Middle frontal gyrus (tissue), 1 donor: ENCODE results near the gene LAP3.
"Not testable (repeated sequence)": the region's sequence is repeated elsewhere in the genome, so short reads cannot be mapped to it uniquely, and the experiment has no call there.

Experiments
- DNase-seq: peaks from one replicate; pipeline ENCODE4 v3.0.0-alpha.2; 2015; ENCODE audit warnings: low spot score; ENCODE audit errors: extremely low spot score

Gene LAP3

DNA sequence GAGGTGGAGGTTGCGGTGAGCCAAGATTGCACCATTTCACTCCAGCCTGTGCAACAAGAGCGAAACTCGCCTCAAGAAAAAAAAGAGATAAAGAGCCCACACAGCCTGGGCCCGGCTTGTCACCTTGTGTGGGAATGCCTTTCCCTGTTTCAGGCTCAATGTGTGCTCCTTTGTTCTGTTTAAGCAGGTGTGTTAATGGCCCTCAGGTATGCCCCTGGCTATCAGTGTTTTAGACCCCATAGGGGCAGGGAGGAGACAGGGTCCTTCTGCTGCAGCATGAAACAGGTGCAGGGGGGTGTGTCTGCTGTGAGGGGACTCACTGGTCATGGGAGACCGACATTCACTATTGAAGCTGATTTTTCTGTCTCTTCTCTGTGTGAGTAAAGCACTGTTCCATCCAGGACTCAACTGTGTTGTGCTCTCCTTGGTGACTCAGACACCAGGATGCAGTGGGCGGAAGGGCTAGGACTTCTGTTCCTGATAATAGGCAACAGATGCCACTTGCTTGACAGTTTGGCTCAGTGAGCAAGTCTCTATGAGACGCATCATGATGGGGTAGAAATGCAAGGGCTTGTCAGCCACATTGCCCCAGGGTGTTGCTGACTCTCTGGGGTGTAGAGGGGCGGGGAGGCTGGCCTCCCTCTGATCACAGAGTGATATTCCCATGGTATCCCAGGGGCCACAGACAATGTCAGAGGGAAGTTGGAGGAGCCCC, 15.6 kb upstream of the LAP3 start:
- no peak for DNase-seq

DNA sequence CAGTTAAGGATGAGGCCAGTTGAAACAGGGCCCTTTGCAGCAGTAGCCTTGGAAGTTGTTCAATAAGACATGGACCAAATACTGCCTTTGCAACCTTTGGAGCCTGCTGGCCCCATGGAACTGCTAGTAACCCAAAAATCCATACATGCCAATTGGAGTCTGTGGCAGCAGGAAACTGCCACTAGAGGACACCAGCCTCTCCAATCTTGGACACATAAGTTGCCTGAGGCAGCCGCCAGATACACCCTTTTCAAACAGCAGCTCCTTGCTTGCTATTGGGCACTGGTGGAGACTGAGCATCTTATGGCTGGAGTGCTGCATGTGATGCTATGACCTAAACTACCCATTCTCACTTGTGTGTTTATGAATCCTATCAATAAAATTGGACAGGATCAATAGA, 14.8 kb upstream of the LAP3 start:
- DNase-seq = no peak

DNA sequence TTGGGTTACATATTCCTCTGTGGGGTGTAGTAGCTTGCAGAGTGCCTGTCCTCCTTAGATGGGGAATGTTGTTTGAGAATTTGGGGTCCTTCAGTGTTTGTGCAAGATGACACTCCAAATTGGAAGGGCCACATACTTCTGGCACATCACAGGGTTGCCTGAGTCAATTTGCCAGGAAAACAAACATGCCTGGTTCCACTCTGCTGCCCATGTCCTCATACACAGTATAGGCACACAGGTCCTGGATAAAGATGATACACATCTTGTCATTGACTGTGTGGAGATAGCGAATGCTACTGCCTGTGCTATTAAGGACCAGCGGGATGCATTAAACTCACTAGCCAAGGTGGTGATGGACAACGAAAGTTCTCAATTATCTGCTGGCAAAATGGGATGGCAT, 11.2 kb upstream of the LAP3 start:
- no peak for DNase-seq

DNA sequence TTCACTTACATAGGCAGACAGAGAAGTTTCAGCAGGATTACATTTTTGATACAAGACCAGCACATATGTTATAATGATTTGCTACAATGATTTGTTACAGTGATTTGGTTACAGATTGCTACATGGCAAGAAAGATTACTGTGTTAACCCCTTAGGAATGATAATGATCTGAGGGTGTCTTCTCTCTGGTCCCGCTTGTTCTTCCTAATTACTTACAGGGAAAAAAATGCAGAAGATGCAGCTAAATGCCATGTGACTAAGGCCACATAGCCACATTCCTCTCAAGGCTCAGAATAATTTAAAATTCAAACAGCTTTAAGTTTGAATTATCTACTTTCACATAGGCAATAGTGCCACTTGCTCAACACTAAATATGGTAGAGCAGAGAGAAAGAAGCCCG, 9.7 kb upstream of the LAP3 start:
- DNase-seq = no peak

DNA sequence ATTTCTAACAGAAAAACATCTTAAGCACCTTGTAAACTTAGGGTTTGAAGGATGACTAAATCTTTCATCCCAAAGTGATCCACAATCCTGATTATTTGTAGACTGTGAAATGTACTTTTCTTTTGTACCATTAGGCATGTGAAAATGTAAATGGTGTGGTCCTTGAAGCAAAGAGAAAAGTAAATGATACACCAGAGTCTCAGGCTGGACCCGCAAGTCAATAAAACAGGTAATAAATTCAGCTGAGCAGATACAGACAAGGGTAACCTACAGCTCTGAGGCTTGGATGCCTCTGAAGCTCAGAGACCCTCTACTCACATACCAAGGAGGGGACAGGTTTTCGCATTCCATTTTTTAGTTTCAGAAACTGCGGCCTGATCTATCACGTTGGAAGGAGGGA, 2.8 kb upstream of the LAP3 start:
- no peak for DNase-seq

DNA sequence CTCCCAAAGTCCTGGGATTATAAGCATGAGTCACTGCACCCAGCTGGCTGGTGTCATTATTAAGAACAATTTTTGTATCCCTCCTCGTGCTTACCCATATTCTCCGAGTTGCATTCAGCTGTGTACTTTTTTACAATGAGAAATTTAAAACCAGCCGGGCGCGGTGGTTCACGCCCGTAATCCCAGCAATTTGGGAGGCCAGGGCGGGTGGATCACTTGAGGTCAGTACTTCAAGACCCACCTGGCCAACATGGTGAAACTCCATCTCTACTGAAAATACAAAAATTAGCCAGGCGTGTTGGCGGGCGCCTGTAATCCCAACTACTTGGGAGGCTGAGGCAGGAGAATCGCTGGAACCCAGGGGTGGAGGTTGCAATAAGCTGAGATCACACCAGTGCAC, 1.8 kb upstream of the LAP3 start:
- not testable (repeated sequence) for DNase-seq

DNA sequence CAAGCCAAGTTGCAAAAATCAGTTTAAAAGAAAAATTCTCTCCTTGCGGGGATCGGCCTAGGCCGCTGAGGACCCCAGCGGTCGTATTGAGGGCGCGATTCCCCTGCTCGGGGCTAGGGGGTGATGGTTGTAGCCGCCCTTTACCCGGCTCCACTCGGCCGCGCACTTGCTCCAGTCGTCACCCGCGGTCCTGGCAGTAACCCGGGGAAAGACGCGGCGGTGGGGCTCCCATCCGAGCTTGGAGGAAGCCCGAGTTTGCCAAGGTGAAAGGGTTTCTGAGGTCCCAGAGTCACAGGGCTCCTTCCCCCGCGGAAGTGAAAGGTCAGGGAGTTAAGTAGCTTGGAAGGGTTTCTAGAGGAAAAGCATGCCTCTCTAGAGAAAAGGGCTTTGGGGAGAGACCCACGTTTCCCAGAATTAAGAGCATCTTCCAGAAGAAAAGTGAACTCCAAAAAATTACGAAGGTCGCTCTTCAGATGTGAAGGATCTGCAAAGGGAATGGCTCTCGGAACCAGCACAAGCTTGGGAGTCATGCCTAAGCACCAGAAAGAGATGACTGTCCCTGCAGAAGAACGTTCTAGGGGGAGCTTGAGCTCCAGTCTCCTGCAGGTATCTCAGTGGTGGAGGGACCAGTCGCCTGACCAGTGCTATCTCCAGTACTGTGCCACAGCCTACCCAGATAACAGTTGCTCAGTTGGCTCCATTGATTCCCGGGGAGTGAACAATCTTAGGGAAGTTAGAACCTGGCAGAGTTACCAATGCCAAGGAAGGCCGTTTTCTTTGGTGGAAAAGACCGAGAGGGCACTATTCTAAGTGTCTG, 875 bp downstream of the LAP3 start:
- no peak for DNase-seq

DNA sequence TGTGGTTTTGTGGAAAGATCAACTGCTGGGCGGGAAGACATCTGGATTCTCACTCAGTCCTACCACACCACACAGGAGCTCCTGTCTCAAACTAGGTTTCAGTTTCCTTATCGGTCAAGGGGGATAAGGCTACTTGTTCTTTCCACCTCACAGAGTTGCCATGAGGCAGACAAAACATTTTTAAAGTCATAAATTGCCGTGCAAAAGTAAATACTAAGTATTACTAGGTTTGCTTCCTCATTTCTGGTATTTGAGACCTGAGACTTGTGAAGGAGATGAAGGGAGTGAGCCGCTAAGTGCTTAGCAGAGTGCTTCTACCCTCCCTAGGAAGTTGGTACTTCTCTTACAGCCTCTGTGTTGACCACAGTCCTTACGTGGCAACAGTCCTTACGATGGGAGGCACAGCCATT, 1.5 kb downstream of the LAP3 start:
- no peak for DNase-seq

DNA sequence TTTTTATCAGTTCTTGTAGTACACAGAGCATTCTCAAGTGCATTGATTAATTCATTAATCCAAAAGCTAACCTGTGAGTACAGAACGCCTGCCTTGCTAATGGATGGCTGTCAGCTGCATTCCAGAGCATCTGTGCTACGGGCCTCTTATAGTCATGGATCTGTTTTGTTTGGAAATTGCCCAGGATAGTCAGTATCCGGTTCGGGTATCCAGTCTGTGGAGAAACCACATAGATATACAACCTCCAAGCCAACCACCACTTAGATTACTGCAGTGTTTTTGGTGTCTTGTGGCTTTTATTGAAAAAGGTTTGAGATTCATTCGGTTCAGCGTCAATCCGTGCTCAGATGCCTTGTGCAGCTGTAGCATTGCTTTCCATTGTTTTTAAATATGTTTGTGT, 4.0 kb downstream of the LAP3 start:
- DNase-seq = no peak

DNA sequence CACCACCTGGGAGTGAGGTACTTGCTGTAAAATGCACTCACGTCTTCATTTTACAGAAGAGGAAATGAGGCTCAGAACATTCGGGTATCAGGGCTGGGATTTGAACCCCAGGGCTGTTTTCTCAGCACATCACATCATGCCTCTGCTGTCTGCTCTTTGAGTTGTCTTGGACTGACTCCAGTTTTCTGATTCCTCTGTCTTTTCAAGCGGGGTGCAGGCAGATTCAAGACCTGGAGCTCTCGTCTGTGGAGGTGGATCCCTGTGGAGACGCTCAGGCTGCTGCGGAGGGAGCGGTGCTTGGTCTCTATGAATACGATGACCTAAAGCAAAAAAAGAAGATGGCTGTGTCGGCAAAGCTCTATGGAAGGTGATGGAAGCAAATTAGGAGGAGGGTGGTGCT, 6.3 kb downstream of the LAP3 start:
- DNase-seq = no peak

DNA sequence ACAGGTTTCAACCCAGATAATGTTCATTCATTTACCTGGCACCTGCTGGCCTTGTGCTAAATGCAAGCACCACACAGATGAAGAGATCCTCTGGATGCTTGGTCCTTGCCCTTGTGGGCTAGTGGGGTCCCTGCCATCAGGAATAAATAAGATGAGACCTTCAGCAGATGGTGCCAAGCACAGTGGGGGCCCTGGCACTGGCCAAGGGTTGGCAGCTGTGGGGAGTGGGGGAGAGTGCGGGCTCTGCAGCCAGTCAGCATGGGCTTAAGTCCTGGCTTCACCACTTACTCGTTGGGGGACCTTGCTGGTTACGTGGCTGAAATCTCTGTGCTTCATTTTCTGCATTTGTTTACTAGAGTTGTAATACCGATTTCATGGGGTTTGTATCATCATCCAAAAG, 6.9 kb downstream of the LAP3 start:
- no peak for DNase-seq

DNA sequence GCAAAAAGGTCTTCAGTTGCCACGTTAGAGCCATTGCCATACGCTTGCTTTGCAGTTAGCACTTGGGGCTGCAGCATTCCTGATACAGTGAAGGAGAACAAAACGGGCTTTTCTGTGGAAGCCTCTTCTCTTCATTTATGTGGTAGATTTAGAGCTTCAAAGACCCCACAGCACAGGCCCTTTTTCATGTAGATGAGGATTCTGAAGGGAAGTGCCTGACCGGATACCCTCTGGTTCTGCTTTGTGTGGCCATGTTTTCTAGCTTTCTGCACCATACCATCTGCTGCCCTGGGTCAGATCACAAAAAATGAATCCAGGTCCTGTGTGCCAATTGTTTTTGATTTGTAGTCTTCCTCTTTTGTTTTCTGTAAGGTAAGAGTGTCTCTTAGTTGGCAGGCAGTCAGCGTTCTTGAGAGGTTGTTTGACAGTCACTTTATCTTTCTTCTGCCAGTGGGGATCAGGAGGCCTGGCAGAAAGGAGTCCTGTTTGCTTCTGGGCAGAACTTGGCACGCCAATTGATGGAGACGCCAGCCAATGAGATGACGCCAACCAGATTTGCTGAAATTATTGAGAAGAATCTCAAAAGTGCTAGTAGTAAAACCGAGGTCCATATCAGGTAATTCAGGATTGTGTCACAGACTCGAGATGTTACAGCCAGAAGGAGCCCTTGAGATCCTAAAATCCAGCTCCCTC, 7.7 kb downstream of the LAP3 start:
- no peak for DNase-seq

DNA sequence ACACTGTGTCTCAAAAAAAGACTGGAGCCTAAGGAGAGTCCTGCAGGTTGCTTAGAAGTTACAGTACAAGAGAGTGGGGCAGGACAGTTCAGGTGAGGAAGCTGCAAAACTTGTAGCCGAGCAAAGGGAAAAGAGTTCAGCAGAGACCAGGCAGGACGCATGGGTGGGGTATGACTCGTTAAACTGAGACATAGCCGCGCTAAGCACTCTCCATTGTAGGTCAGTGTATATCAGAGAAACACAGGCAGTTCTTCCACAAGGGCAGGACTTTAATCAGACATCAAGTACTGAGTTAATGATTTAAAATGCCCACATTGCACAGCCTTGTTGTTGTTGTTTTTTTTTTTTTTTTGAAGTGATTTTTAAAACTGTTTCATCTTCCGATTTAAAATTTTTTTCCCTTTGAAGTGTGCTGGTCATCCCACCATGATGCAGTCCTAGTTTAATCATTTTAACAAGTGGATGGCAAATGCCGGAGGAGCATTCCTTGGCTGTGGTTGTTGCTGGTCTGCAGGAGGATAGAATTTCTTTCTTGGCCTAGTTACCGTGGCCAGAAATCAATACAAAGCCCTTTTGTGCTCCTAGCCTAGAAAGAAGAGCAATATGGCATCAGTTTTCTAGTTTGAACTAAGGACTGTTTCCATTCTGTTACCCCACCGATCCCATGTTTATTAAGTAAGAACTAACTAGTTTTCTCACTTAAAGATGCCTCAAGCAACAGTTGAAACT, 10.3 kb downstream of the LAP3 start:
- no peak for DNase-seq

DNA sequence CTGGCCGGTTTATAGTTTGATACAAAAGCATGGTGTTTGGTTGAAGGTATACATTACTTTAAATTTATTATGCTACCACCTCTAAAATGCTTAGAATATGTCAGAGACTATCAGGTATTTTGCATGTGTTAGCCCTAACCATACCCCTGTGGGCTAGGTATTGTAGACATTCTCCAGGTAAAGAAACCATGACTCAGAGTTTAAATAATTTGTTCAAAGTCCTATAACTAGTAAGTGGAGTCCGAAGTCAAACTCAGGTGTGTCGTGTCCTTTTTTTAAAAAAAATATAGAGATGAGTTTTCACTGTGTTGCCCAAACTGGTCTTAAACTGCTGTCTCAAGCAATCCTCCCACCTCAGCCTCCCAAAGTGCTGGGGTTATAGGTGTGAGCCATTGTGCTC, 12.4 kb downstream of the LAP3 start:
- DNase-seq = no peak

DNA sequence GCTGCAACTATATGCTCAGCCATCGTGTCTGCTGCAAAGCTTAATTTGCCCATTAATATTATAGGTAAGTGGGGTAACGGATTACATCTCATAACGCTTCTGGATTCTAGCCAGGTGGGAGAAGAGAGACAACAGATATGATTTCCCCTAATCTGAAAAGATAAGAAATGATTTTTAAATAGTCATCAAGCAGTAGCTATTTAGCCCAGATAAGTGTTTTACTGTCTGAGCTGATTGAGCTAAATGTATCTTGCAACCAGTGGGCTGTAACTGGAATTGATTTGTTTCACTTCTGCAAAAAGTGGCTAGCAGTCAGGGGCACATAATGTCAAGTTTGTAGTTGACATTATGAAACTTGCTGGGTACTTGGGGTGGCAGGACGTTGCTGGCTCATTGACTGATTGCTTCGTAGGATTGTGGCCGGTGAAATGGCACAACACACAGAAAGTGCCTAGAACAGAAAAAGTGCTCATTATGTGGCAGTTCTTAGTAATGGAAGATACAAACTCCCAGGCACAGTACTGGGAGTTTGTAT, 18.5 kb downstream of the LAP3 start:
- no peak for DNase-seq

DNA sequence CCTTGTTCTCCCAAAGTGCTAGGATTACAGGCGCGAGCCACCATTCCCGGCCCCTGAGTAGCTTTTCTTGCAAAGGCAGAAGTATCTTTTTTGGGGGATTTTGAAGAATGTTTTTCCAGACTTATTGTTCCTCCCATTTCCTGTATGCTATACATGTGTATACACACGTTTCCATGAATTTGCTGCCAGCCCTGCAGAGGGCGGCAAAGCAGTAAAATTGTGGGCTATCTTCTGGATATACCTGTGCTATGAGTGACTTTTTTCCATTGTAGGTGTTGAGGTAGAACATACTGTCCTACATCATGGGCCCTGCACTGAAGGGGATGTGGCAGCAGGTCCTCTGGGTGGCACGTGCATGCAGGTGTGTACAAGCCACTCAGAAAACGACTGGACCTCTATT, 20.5 kb downstream of the LAP3 start:
- no peak for DNase-seq

DNA sequence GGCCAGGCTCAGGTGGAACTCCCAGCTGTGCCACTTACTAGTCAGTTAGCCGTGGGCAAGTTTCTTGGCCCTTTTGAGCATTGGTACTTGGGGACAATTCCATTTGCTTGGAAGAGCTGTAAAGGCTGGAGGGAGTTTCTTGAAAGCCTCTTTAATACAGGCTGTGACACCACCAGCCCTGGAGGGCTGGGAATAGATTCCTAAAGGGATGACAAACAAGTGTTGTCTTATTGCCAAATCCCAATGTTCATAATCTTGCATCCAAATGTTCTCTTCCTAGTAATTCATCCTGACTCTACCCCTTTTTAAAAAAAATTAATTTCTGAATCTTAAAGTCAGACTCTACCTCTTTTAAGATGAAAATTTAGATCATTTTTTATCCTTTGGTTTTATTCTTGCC, 22.8 kb downstream of the LAP3 start:
- no peak for DNase-seq

DNA sequence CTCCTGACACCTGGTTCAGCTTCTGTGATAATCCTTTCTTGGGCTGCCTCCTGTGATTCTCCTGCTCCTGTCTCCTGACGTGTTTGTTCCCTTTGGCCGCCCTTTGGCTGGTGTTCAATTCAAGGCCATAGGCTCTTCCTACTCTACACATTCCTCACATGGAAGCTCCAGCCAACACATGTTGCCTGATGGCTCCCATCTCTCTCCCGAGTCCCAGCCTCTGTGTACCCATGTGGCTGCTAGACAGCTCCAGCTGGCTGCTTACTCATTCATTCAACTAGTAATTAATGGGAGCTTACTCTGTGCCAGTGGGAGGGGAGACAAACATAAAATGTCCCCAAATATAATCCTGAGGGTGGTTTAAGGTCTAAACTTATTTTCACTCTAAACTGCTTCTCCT, 28.2 kb downstream of the LAP3 start:
- DNase-seq = no peak

DNA sequence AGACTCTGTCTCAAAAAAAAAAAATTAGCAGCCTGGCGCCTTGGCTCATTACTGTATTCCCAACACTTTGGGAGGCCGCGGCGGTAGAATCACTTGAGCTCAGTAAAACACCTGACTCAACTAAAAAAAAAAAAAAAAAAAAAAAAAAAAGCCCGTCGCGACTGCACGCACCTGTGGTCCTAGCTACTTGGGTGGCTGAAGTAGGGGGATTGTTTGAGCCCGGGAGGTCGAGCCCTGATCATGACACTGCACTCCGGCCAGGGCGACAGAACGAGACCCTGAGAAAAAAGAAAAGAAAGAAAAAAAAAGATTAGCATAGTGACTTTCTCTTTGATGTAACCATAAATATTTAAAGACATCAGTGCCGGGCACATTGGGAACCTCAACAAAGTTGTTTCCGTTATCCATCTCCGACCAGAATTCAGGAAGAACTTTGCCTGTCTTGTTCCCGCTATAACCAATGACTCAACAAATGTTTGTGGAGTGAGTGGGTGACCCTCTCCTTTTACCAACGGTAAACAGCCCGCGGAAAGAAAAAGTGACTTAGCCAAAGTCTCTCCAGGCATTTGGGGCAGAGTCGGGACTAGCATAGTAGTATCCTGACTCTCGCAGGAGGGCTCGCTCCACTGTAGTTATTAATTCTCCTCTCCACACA, 36.9 kb downstream of the LAP3 start:
- DNase-seq = no peak

DNA sequence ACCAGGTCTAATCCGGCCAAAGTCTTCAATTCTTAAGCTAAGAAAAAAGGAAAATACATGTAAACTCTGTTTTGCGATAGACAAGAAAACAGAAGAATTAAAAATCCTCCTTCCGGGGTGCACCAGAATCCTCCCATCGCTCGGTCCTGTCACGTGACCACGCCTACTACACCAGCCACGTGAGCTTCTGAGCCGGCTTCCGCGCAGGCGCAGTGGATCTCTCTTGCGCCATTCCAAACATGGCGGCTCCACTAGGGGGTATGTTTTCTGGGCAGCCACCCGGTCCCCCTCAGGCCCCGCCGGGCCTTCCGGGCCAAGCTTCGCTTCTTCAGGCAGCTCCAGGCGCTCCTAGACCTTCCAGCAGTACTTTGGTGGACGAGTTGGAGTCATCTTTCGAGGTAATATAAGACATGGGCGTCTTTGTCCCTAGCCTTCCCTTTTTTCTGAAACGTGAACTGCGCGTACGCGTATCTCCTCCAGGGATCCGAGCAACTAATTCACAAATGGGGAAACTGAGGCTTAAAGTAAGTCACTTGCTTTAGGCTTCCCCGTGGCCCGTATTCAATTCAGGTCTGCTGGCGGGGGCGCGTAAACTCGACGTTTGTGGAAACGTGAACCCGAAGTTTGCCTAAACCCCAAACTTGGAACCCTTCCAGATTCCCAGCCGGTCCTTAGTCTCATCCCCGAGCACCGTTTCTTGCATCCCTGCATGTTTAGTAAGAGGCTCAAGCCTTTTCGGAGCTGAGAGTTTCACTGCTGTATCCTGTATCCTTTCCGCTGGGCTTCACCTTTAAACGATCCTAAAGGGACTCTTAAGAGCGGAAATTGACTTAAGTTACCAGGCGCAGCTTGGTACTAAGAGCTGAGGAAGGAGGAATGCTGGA, 37.7 kb downstream of the LAP3 start, which contains the start of gene MED28:
TSS of gene MED28 (plus strand) at position 226 of the 884 bp plus-strand sequence. CDS start at position 240, 14 bp downstream.
- DNase-seq = peak; percentile 96
